ENCODE results near the gene MPDZ. TPM values are rescaled to one million over a fixed set of nuclear protein-coding genes. Genes with fewer than 3 reads are reported as not detected.

MPDZ gene
- total RNA-seq, 3 donors from 2014 or later (not counting 1 experiment from before 2014, with no cell fraction given) = not detected

GRCh38 chr9:13274886-13275641 is 4.4 kb downstream of the MPDZ start:
- TF ChIP-seq CTCF (IDR thresholded peaks at IDR 0.05) = no peak
- no peaks in the 10 kb centered on the region for H3K4me1 ChIP-seq (ENCODE audit: control insufficient read depth, insufficient read depth, low read length)
- Mint-ChIP-seq H3K9me3 (peaks cover 3 to 15% of the 10 kb centered on the region in 2 donors), H3K4me3 (no peak overlapping the region), H3K36me3 (peaks cover 7% of the 10 kb centered on the region), H3K27me3 (ENCODE audit: low read depth in 2 of 2) (peaks cover 3 to 8% of the 10 kb centered on the region in 2 donors), H3K27ac (no peak overlapping the region), H3K4me1 (no peaks in the 10 kb centered on the region)
- intact Hi-C loops (cut with micrococcal nuclease) = no loop called here
- H3K9me3 ChIP-seq (ENCODE audit: control insufficient read depth, insufficient read depth, low read length) = no peaks in the 10 kb centered on the region
- no peak overlapping the region for H3K4me3 ChIP-seq (ENCODE audit: low read length)
- no peak overlapping the region for H3K27ac ChIP-seq (ENCODE audit: low read length)
- no peak for DNase-seq
- WGBS (ENCODE audit: insufficient coverage) = 68% methylated on average over 4 of the region's 4 CpGs
- ATAC-seq = no peak
- peaks cover 6% of the 10 kb centered on the region for H3K27me3 ChIP-seq (ENCODE audit: control insufficient read depth, insufficient read depth, low read length)
- H3K36me3 ChIP-seq (ENCODE audit: control insufficient read depth, insufficient read depth, low read length) = no peaks in the 10 kb centered on the region

- Histone ChIP-seq H3K27me3 (ENCODE audit: control insufficient read depth, insufficient read depth, low read length) (no peaks in the 10 kb centered on the region), H3K9me3 (ENCODE audit: control insufficient read depth, insufficient read depth, low read length) (no peaks in the 10 kb centered on the region), H3K36me3 (ENCODE audit: control insufficient read depth, insufficient read depth, low read length) (no peaks in the 10 kb centered on the region), H3K27ac (ENCODE audit: low read length) (no peak overlapping the region), H3K4me1 (ENCODE audit: control insufficient read depth, insufficient read depth, low read length) (no peaks in the 10 kb centered on the region), H3K4me3 (ENCODE audit: low read length) (no peak overlapping the region)
- H3K27ac Mint-ChIP-seq = no peak overlapping the region
- no peak overlapping the region for H3K4me3 Mint-ChIP-seq
- TF ChIP-seq CTCF (IDR thresholded peaks at IDR 0.05) = no peak
- no peak for DNase-seq
- H3K36me3 Mint-ChIP-seq = no peaks in the 10 kb centered on the region
- no peaks in the 10 kb centered on the region for H3K4me1 Mint-ChIP-seq
- H3K27me3 Mint-ChIP-seq (ENCODE audit: low read depth in 2 of 2) = no peaks in the 10 kb centered on the region
- peaks cover 6 to 11% of the 10 kb centered on the region in 2 donors for H3K9me3 Mint-ChIP-seq
- WGBS (ENCODE audit: insufficient coverage) = 100% methylated on average over 1 of the region's 1 CpG
- ATAC-seq = no peak
- intact Hi-C loops (cut with micrococcal nuclease) = no loop called here
Observed at GRCh38 chr9:13270734-13271133, 8.8 kb downstream of the MPDZ start.

- H3K27ac Mint-ChIP-seq = no peak overlapping the region
- no peaks in the 10 kb centered on the region for H3K4me1 ChIP-seq (ENCODE audit: control insufficient read depth, insufficient read depth, low read length)
- ATAC-seq (no peak), DNase-seq (no peak)
- H3K27ac ChIP-seq (ENCODE audit: low read length) = no peak overlapping the region
- H3K4me3 Mint-ChIP-seq = no peak overlapping the region
- no peaks in the 10 kb centered on the region for H3K36me3 ChIP-seq (ENCODE audit: control insufficient read depth, insufficient read depth, low read length)
- no peak for TF ChIP-seq CTCF (IDR thresholded peaks at IDR 0.05)
- H3K9me3 Mint-ChIP-seq = peaks cover 6 to 7% of the 10 kb centered on the region in 2 donors
- no peaks in the 10 kb centered on the region for H3K36me3 Mint-ChIP-seq
- H3K27me3 ChIP-seq (ENCODE audit: control insufficient read depth, insufficient read depth, low read length) = no peaks in the 10 kb centered on the region
- H3K4me1 Mint-ChIP-seq = no peaks in the 10 kb centered on the region
- H3K4me3 ChIP-seq (ENCODE audit: low read length) = no peak overlapping the region
- intact Hi-C loops (cut with micrococcal nuclease) = no loop called here
- H3K27me3 Mint-ChIP-seq (ENCODE audit: low read depth in 2 of 2) = no peaks in the 10 kb centered on the region
- 61% methylated on average over 2 of the region's 6 CpGs for WGBS (ENCODE audit: insufficient coverage)
- H3K9me3 ChIP-seq (ENCODE audit: control insufficient read depth, insufficient read depth, low read length) = no peaks in the 10 kb centered on the region
Observed at GRCh38 chr9:13269589-13270452, 9.7 kb downstream of the MPDZ start.

Measured in natural killer cell (primary cell).